GM18951 (cell line): ENCODE results near the gene NDUFB11.
"Not testable (repeated sequence)": the region's sequence is repeated elsewhere in the genome, so short reads cannot be mapped to it uniquely, and the experiment has no call there.

Experiments used
- POLR2A ChIP-seq: IDR thresholded peaks from 4 replicates; pipeline ENCODE4 v1.6.1; 2011; ENCODE audit warnings: mild to moderate bottlenecking; ENCODE audit not compliant: insufficient read length, insufficient read depth; ENCODE audit errors: extremely low read depth
- in situ Hi-C: fragments of 300-500 bp; cut with MboI; formaldehyde crosslinking; loops from one replicate; pipeline ENCODE4 v1.12.0; 2022; ENCODE audit warnings: low sequenced_read_pairs, mixed read lengths, inconsistent platforms; ENCODE audit not compliant: unreplicated experiment

Gene NDUFB11

DNA sequence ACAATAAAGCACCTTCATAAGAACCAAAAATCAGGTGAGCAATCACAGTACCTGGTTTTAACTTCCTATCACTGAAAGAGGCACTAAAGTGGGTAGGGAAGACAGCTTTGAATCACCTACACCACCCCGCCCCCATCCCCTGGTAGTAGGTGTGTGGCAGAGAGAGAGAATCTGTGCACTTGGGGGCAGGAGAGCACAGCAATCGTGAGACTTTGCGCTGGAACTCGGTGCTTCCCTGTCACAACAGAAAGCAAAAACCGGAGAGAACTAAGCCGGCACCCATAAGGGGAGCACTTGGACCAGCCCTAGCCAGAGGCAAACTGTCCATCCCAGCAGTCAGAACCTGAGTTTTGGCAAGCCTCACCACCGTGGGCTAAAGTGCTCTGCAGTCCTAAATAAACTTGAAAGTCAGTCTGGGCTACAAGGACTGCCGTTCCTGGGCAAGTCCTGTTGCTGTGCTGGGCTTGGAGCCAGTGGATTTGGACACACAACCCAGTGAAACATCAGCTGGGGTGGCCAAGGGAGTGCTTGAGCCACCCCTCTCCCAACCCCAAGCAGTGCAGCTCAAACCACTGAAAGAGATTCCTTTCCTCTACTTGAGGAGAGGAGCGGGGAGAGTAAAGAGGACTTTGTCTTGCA is 32.1 kb downstream of the NDUFB11 start:
- TF ChIP-seq POLR2A, result no peak
- in situ Hi-C loops, result no loop called here

DNA sequence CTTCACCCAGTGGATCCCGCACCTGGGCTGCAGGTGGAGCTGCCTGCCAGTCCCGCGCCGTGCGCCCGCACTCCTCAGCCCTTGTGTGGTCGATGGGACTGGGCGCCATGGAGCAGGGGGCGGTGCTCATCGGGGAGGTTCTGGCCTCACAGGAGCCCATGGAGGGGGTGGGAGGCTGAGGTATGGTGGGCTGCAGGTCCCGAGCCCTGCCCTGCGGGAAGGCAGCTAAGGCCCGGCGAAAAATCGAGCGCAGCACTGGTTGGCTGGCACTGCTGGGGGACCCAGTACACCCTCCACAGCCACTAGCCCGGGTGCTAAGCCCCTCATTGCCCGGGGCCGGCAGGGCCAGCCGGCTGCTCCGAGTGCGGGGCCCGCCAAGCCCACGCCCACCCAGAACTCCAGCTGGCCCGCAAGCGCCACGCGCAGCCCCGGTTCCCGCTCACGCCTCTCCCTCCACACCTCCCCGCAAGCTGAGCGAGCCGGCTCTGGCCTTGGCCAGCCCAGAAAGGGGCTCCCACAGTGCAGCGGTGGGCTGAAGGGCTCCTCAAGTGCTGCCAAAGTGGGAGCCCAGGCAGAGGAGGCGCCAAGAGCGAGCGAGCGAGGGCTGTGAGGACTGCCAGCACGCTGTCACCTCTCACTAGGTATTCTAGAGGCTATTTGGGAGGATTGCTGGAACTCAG is 33.4 kb downstream of the NDUFB11 start:
- in situ Hi-C loops, result not testable (repeated sequence)

GRCh38 chrX:47101206-47101605 is 43.3 kb downstream of the NDUFB11 start:
- in situ Hi-C loops, result no loop called here
- TF ChIP-seq POLR2A, result no peak

- TF ChIP-seq POLR2A, result no peak
- in situ Hi-C loops, result no loop called here
These were observed 46.0 kb downstream of the NDUFB11 start for GRCh38 chrX:47098338-47099094.

- in situ Hi-C loops, result no loop called here
- no peak for TF ChIP-seq POLR2A
These were observed 47.5 kb downstream of the NDUFB11 start for GRCh38 chrX:47097018-47097417.

- no peak for TF ChIP-seq POLR2A
- in situ Hi-C loops, result no loop called here
These were observed 50.6 kb downstream of the NDUFB11 start for GRCh38 chrX:47093860-47094259.

- no peak for TF ChIP-seq POLR2A
- in situ Hi-C loops, result no loop called here
These were observed 51.3 kb downstream of the NDUFB11 start for GRCh38 chrX:47093248-47093647.
